Keratinocyte (primary cell): ENCODE results near the gene OASL. TPM values are rescaled to one million over a fixed set of nuclear protein-coding genes. Genes with fewer than 3 reads are reported as not detected.
A peak's percentile ranks its signal among the peaks of the same experiment; 100 is the strongest.

ENCODE experiments used
- DNase-seq: peaks from one replicate; pipeline ENCODE4 v3.0.0-alpha.2; 2011; ENCODE audit warnings: low read depth, missing footprints, low spot score
- FAIRE-seq: peaks from 2 replicates; lab custom pipeline; 2011; peaks lifted over from hg19 to GRCh38; lab: Jason Lieb, UNC
- H2AFZ ChIP-seq: 2 replicates; pipeline ENCODE4 v1.6.0; 2012; ENCODE audit warnings: low read length, control low read depth, inconsistent platforms; ENCODE audit not compliant: control insufficient read depth
- H3K27ac ChIP-seq: 2 replicates; pipeline ENCODE4 v1.5.1; 2011; ENCODE audit warnings: low read length; ENCODE audit not compliant: control insufficient read depth, insufficient read depth
- H3K27me3 ChIP-seq: 3 replicates; pipeline ENCODE4 v1.6.0; 2011; ENCODE audit warnings: low read length; ENCODE audit not compliant: control insufficient read depth, insufficient read depth; ENCODE audit errors: extremely low read depth
- H3K36me3 ChIP-seq, 2 experiments: 2 replicates in 1 of 2; 3 replicates in 1 of 2; pipeline ENCODE4 v1.5.1; 2011; ENCODE audit warnings: low read length in 2 of 2, mild to moderate bottlenecking in 1 of 2; ENCODE audit not compliant: control insufficient read depth in 2 of 2, insufficient read depth in 2 of 2; ENCODE audit errors: extremely low read depth in 1 of 2
- H3K4me1 ChIP-seq: 3 replicates; pipeline ENCODE4 v1.5.1; 2011; ENCODE audit warnings: low read length; ENCODE audit not compliant: control insufficient read depth, insufficient read depth; ENCODE audit errors: extremely low read depth
- H3K4me2 ChIP-seq: 3 replicates; pipeline ENCODE4 v1.6.0; 2011; ENCODE audit warnings: low read depth, low read length; ENCODE audit not compliant: control insufficient read depth, insufficient read depth; ENCODE audit errors: extremely low read depth
- H3K4me3 ChIP-seq, 3 experiments: fragments of 200-600 bp in 1 of 3; sonication (generic) in 1 of 3; 2 replicates in 2 of 3; 3 replicates in 1 of 3; pipeline ENCODE4 v1.5.1; 2011 to 2016; ENCODE audit warnings: low read length in 3 of 3, mild to moderate bottlenecking in 3 of 3, control low read depth in 2 of 3, inconsistent platforms in 1 of 3, low read depth in 1 of 3, mixed read lengths in 1 of 3, mixed run types in 1 of 3, moderate library complexity in 1 of 3; ENCODE audit not compliant: control insufficient read depth in 2 of 3, insufficient read depth in 2 of 3; ENCODE audit errors: extremely low read depth in 1 of 3
- H3K79me2 ChIP-seq: 2 replicates; pipeline ENCODE4 v1.6.0; 2012; ENCODE audit warnings: low read length; ENCODE audit not compliant: control insufficient read depth, insufficient read depth
- H3K9ac ChIP-seq: 3 replicates; pipeline ENCODE4 v1.6.0; 2011; ENCODE audit warnings: low read length; ENCODE audit not compliant: control insufficient read depth, insufficient read depth; ENCODE audit errors: extremely low read depth
- H3K9me1 ChIP-seq: 3 replicates; pipeline ENCODE4 v1.6.0; 2011; ENCODE audit warnings: low read length; ENCODE audit not compliant: control insufficient read depth, insufficient read depth; ENCODE audit errors: extremely low read depth
- H3K9me3 ChIP-seq: 2 replicates; pipeline ENCODE4 v1.5.1; 2012; ENCODE audit warnings: low read depth, low read length; ENCODE audit not compliant: control insufficient read depth
- H4K20me1 ChIP-seq: 3 replicates; pipeline ENCODE4 v1.6.0; 2011; ENCODE audit warnings: low read length; ENCODE audit not compliant: control insufficient read depth, insufficient read depth; ENCODE audit errors: extremely low read depth
- CTCF ChIP-seq, 3 experiments: IDR thresholded peaks in 1 of 3; conservative IDR thresholded peaks in 1 of 3; optimal IDR thresholded peaks in 1 of 3; 2 replicates in 2 of 3; 3 replicates in 1 of 3; pipeline versions ENCODE3 to v1.5.1; 2011; ENCODE audit warnings: low read length in 3 of 3, mild to moderate bottlenecking in 3 of 3, moderate library complexity in 2 of 3, control low read depth in 1 of 3, inconsistent platforms in 1 of 3; ENCODE audit not compliant: insufficient read depth in 2 of 3; ENCODE audit errors: extremely low read depth in 1 of 3
- EZH2 ChIP-seq: IDR thresholded peaks from one replicate; pipeline ENCODE4 v1.6.1; 2012; ENCODE audit warnings: inconsistent platforms, mild to moderate bottlenecking, low read length, moderate library complexity
- dilution Hi-C: fragments of 300-500 bp; cut with MboI; formaldehyde crosslinking; loops from one replicate; pipeline ENCODE4 v1.7.0; 2020; ENCODE audit warnings: low sequenced_read_pairs; ENCODE audit not compliant: extremely low pct_ligation_motif_present
- polyA plus RNA-seq, 5 experiments: library from polyadenylated mRNA; depleted of rRNA in 3 of 5; stranded (reverse) in 3 of 5; stranded (forward) in 1 of 5; unstranded in 1 of 5; fragments of >200 nt; gene quantifications; 1 replicate in 1 of 5; 2 replicates in 3 of 5; 3 replicates in 1 of 5; pipeline versions ENCODE4 v1.2.1 to v1.2.3, GENCODE V29; 2011 to 2012; ENCODE audit warnings: missing spikeins in 2 of 5, low read depth in 1 of 5, low replicate concordance in 1 of 5

OASL gene
- polyA plus RNA-seq, 1 donor (not counting 4 experiments of a cell fraction or from before 2014, with no cell fraction given), result 3.6 TPM

GRCh38 chr12:121034616-121035305 is 4.3 kb downstream of the OASL start:
- Histone ChIP-seq H3K4me2 (peak overlapping the region; percentile 50), H2AFZ (no peak overlapping the region)
- no peak for DNase-seq

GRCh38 chr12:121033625-121034349 is 5.3 kb downstream of the OASL start:
- peak overlapping the region; percentile 11 for H3K27ac ChIP-seq
- no peak overlapping the region for H3K9ac ChIP-seq
- H3K79me2 ChIP-seq, result no peaks in the 10 kb centered on the region
- no peaks in the 10 kb centered on the region for H3K9me1 ChIP-seq
- peaks cover 18% of the 10 kb centered on the region for H3K4me1 ChIP-seq
- TF ChIP-seq EZH2 (no peak), CTCF (optimal IDR thresholded peaks at IDR 0.05 in 1 of 3, IDR thresholded peaks at IDR 0.05 in 1 of 3, conservative IDR thresholded peaks at IDR 0.05 in 1 of 3; ENCODE audit: extremely low read depth in 1 of 3, insufficient read depth in 2 of 3, low read length in 3 of 3) (no peak)
- no peaks in the 10 kb centered on the region for H3K27me3 ChIP-seq
- FAIRE-seq (peak; percentile 74), DNase-seq (no peak)
- H3K9me3 ChIP-seq, result no peaks in the 10 kb centered on the region
- no peaks in the 10 kb centered on the region for H3K36me3 ChIP-seq
- H3K4me2 ChIP-seq, result peak overlapping the region; percentile 50
- H2AFZ ChIP-seq, result no peak overlapping the region
- no peaks in the 10 kb centered on the region for H4K20me1 ChIP-seq
- no peak overlapping the region for H3K4me3 ChIP-seq
- dilution Hi-C loops, result no loop called here

More at GRCh38 chr12:121034616-121035305, 4.3 kb downstream of the OASL start:
- Histone ChIP-seq H3K4me3 (no peak overlapping the region), H3K9me3 (no peaks in the 10 kb centered on the region), H4K20me1 (no peaks in the 10 kb centered on the region), H3K9ac (no peak overlapping the region), H3K27ac (no peak overlapping the region), H3K9me1 (no peaks in the 10 kb centered on the region), H3K4me1 (peaks cover 24% of the 10 kb centered on the region), H3K36me3 (no peaks in the 10 kb centered on the region), H3K27me3 (no peaks in the 10 kb centered on the region), H3K79me2 (no peaks in the 10 kb centered on the region)
- TF ChIP-seq EZH2 (no peak), CTCF (optimal IDR thresholded peaks at IDR 0.05 in 1 of 3, IDR thresholded peaks at IDR 0.05 in 1 of 3, conservative IDR thresholded peaks at IDR 0.05 in 1 of 3; ENCODE audit: extremely low read depth in 1 of 3, insufficient read depth in 2 of 3, low read length in 3 of 3) (no peak)
- dilution Hi-C loops, result no loop called here
- FAIRE-seq, result no peak
